Measurements from ENCODE around the gene HINT2.

GRCh38 chr9:35840881-35841644, 26.2 kb upstream of the HINT2 start:
- no peak for TF ChIP-seq CTCF (IDR thresholded peaks at IDR 0.05)
- TF ChIP-seq POLR2A (IDR thresholded peaks at IDR 0.05): no peak
